GM21381 (cell line): ENCODE measurements around the gene EML2.

Source experiments
- ATAC-seq: cut with Tn5 transposase; IDR thresholded peaks from one replicate; pipeline ENCODE4 v1.9.1; 2021; ENCODE audit warnings: mild to moderate bottlenecking, moderate library complexity; ENCODE audit not compliant: unreplicated experiment

The EML2 gene

DNA sequence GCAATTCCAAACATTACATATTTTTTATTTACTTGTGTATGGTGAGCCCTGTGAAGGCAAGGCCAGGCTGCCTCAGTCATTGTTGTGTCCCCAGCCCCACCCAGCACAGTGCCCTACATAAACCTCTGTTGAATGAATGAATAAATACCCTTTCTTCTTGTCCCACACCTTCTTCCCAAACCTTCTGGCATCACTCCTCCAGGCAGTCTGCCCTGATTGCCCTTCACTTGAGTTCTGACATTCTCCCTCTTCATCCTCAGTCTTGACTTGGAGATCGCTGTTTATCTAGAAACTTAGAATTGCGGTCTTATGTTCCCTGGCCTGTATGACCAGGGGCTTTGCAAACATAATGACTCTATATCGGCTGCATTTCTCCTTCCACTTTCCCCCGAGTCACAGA, 49.4 kb downstream of the EML2 start:
- ATAC-seq = no peak

DNA sequence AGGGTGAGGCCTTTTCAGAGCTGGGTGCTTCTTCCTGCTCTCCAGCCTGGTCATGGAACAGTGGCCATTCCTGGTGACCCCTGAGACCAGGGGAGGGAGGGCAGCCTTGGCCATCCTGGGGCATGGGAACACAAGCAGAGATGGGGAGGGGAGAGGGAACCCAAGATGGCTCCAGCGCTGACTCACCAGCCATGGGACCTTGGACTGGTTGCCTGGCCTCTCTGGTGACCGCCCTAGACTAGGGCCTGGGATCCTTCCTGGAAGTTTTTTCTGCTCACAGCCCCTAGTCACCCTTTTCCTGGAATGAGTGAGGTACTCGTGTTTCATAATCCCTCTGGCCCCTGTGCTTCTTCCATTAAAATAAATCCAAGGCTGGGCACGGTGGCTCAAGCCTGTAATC, 51.3 kb downstream of the EML2 start:
- no peak for ATAC-seq

DNA sequence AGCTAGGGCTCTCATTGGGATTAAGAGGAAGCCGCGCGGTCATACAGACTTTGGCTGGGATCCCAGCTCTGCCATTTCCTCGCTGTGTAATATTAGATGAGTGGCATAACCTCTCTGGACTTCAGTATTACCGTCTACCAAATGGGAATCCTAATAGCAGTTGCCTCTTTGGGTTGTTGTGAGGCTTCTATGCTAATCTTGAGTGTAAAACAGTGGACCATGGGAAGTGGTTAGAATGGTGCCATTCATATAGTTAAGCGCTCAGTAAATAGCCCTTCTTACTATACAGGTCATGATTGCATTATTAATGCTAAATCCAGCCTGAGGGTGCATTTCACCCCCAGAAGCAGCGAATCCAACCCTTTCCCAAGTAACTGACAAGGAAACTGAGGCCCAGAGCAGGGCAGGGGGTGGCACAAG, 54.0 kb downstream of the EML2 start:
- ATAC-seq = no peak

DNA sequence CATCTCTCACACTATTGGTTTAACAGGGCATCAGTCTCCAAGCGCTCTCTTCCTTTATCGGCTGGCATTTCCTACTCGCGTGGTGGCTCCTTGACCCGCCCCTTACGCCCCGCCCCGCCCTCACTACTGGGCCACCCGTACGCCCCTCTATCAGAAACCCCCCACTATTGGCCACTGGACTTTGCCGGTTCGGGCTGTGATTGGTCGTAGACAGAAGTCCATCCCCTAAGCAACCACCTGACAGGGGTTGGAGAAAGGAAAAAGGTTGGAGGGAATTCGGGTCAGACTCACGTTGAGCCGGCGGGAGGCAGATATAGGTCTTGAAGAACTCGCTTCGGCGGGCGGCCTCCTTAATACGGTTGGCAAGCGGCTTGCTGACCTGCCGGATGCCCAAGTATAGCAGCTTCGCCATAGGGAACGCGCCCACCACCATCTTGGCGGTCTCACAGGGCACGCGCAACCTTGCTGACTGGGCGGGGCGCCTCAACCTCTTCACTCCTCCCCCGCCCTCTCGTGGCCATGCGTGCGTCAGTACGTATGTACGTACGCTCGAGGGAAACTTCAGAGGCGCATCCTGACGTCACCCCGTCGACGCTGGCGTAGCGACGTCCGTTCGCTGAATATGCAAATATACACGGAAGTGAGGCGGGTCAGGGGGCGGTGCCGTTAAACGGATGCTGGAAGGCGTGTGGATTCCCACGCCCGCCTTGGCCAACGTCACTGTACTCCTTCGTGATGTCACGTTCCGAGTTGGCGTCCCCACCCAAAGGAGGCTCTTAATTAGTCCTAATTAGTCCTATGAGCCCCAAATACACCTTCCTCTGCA, 54.7 kb downstream of the EML2 start, which contains the start of gene OPA3:
Gene OPA3 (minus strand): TSS at position 471 of the 826 bp plus-strand sequence. CDS start 38 bp downstream, at position 433.
- peak; percentile 85 for ATAC-seq

DNA sequence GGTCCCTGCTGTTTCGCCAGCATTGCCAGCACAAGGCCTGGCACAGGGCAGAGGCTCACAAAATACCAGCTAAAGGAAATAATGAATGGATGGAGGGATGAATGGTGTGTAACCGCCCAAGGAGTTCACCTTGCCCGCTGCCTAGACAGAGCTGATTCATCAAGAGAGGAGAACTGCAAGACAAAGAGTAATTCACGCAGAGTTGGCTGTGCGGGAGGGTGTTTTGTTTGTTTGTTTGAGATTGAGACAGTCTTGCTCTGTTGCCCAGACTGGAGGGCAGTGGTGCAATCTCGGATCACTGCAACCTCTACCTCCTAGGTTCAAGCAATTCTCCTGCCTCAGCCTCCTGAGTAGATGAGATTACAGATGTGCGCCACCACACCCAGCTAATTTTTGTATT, 57.6 kb downstream of the EML2 start:
- ATAC-seq = no peak

DNA sequence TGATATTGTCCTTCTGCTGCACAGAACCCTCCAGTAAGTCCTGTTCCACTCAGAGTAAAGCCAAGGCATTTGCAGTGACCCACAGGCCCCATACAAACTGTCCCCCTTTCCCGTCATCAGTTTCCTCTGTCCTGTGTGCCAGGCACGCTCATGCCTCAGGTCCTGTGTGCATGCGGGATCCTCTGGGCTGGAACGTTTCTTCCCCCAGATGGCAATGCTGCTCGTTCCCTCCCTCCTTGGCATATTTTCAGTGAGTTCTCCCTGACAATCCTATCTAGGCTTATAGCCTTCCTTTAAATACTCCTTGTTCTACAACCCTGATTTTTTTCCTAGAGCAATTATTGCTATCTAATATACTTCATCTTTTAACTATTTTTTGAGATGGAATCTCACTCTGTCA, 60.3 kb downstream of the EML2 start:
- no peak for ATAC-seq

DNA sequence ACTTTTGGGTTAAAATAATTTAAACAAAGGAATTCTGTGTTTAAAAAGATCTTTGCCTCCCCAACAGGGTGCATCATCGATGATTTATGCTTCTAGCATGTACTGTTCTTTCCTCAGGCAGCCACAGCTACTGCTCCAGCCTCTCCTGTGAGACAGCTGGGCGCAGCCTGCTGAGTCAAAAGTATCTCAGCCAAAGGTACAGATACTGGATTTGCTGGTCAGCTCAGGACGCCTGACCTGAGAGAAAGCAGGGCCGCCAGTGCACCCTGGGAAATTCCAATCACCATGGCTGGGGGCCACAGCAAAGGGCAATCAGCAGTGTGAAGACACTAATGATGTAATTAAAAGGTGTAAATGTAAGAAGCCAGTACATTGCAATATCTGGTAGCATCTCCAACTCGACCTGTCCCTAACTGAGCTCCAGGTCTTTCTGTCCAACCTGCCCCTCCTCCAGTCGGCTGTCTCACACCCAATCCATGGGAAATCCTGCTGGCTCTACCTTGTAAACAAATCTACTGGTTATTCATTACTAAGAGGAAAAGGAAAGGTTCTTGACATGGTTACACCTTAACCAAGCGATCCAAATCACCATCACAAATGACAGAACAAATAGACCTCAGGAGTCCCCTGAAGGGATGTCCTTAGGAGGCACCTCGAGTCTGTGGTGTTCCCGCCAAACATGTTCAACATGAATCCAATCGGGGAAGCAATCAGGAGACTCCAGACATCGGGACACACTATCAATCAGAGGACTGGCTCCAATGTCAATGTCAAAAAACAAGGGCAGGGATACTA, 61.9 kb downstream of the EML2 start:
- no peak for ATAC-seq

DNA sequence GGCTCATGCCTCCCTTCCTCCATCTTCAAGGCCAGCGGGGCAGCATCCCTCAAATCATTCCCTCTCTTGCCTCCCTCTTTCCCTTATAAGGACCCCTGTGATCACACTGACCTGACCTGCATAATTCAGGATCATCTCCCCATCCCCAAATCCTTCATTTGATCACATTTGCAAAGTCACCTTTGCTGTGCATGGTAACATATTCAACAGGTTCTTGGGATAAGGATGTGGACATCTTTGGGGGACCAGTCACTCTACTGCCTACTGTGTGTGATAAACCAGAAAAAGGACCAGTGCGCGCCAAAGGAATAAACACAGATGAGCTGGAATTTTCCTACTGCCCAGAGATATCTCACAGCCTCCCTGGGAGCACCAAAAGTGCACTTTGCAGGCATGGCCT, 62.5 kb downstream of the EML2 start:
- no peak for ATAC-seq

DNA sequence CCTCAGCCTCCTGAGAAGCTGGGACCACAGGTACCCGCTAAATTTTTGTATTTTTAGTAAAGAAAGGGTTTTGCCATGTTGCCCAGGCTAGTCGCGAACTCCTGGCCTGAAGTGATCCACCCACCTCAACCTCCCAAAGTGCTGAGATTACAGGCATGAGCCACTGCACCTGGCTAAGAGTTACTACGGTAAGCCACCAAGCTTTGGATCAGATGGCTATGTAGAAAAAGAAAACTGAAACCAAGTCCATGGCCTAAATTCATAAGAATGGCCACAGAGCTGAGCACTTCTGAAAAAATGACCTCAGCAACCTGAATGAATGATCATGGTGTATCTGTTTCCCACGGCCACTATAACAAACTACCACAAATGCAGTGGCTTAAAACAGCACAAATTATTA, 64.0 kb downstream of the EML2 start:
- no peak for ATAC-seq

DNA sequence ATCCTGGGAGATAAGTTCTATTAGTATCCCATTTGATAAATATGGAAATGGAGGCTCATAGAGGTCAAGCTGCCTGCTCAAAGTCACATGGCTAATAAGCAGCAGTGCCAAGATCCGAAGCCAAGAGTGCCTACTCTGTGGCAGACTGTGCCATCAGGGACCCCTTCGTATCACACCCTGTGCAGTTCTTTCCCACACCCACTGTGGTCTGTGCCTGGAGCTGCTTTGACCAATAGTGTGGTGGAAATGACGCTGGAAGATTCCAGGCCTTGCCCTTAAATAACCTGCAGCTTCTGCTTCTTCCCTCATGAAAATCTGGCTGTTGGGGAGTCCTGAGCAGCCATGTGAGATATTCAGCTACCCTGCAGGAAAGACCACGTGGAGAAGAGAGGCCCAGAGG, 64.7 kb downstream of the EML2 start:
- ATAC-seq = no peak

DNA sequence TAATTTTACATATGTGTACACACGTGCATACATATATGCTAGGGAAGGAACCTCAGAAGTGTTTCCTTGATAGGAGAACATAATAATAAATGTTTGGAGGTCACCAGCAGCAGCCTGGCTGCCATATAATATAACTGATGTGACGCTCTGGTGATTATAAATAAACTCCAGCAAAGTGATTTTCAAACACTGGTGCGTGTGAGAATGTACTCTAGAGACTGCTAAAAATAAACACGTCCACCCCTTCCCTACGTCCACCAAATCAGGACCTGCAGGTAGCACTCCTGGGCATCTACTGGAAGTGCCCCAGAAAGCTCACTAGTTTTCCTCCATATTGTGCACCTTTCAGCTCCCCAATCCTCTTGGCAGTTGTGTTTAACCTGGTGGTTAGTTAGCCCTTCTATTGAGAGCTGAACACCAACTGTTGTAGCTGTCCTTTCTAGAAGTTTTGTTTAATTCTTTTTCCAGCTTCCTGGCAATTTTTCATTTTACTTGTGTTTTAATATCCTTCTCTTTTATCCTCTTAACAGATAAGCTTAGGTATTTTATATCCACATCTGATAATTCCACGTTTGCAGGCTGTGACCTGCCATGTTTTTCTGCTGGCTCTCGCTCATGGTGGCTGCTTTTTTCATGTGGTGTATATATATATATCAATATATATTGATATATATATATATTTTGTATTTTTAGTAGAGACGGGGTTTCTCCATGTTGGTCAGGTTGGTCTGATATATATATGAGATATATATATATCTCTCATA, 67.6 kb downstream of the EML2 start:
- ATAC-seq = no peak

DNA sequence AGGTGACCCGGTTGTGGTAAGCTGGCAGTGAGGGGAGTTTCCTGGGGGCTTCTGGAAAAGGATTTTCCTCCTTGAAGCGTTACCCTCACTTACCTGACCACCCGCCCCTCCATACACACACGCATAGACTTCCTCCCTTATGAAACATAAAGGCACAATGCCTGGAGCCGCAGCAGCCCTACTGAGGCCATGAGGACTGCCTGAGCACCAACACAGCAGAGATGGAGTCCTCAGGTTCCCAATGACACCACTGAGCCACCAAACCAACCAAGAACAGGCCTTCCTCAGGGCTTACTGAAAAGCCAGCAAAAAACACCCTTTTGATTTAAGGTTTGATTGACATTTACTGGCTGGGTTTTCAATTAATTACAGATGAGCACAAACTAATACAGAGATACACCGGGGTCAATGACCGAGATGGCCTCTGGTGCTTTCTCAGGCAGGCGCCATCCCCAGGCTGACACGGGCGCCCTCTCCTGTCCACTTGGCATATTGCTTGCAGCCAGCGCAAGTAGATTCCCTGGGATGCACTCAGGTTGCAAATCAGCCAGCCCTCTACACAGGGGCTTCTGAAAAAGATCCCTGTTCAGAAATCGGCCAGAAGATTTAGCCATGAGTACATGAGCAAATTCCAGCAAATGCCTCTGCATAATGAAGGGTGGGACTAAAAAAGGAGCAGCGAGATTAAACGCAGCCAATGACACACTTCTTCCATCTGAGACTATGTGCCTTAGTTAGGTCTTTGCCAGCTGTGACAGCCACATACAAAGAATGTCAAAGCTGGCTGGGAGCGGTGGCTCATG, 69.4 kb downstream of the EML2 start:
- no peak for ATAC-seq

DNA sequence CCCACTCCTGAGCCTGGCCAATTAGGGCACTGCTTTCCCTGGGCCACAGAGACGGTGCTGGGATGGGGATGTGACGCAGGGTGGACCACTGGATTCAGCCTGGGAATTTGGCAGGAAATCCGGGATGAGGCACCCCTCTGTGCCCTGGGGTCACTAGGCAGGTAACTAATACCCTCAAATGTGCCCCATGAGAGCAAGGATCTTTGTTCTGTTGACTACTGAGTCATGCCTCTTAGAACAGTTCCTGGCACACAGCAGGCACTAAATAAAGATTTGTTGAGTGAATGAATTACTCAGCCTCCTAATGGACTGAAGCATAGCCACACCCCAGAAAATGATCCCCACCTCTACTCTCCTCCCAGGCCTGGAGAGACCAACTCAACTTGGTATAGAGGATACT, 70.5 kb downstream of the EML2 start:
- no peak for ATAC-seq

DNA sequence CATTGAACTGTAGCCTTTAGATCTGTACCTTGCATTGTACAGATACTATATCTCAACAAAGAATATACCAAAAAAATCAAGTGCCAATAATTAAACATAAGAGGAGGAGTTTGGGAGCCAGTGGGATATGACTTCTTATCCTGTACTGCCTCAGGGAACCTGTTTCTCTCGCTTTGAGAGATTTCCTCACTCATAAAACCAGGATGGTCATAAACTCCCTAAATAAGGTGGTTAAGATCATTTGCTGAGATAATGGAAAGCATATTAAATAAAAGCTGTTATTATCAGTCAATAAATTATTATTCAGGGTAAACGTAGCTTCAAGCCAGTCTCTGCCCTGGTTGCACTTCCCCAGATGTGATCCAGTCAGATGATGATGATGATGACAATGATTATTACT, 71.6 kb downstream of the EML2 start:
- no peak for ATAC-seq

DNA sequence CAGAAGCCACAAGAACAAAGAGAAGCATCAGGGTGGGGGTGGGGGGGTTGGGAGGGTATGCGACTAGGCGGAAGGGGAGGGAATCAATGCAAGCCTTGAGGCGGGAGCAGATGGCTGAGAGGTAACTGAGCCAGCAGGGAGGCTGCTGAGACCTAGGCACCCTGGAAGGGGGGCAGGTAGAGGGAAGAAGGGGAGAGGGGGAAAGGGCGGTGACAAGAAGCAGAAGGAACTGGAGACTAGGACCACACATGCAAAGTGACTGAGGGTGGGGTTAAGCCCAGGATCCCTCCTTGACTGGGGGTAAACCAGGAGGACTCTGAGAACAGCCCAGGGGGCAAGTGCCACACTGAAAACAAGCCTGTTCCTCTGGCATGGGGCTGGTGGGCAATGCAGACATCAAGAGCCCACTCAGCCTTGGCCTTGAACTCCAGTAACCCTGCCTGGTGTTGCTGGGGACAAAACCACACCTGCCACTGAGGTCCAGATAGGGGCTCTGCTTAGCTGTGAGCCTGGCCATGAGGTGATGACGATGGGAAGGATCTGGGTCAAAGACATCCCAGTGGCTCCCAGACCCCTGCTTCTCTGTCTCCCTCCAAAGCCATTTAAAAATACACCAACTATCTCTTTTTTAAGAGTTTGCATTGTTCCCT, 74.9 kb downstream of the EML2 start:
- no peak for ATAC-seq

DNA sequence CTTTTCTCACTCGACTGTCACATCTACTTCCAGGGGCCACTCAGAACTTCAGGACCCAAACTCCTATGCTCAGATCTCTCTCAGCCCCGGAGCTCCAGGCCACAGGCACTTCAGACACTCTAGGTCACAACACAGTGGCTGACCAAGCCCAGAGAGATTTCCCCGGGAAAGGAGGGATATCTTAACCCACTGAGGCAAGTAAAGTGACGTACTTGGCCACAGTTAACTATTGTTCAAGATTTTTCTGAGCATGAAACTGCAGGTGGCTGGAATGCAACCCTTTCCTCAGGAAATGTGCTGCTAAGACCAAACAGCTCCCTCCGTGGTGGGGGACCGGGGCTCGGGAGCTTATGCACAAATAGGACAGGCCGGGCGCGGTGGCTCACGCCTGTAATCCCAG, 78.5 kb downstream of the EML2 start:
- no peak for ATAC-seq

DNA sequence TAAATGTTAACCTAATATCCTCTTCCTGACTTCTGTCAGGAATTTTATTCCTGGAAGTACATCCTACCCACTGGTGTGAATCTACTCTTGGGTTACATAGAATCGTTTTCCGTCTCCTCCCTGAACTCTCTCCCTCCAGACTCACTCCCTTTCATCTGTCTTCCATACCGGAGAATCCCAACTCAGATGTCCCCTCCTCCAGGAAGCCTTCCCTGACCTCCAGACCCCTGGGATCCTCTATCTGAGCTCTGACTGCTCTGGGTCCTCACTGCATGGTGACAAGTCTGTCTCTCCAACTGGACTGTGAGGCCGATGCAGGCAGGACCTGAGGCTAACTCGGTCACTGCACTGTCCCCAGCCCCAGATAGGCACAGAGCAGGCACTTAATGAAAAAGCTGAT, 79.2 kb downstream of the EML2 start:
- ATAC-seq = no peak
